LNCaP clone FGC (cell line): Measurements from ENCODE around the gene BET1L.

Source experiments
- DNase-seq: peaks from one replicate; pipeline ENCODE4 v3.0.0-alpha.2; 2011; ENCODE audit warnings: low read depth
- H3K4me3 ChIP-seq: 2 replicates; pipeline ENCODE4 v1.5.1; 2011; ENCODE audit warnings: mild to moderate bottlenecking, low read depth, low read length, control low read depth
- TF ChIP-seq, protein P1 (sequence below): IDR thresholded peaks from 2 replicates; pipeline ENCODE4 v1.5.1; 2012; ENCODE audit warnings: mild to moderate bottlenecking; ENCODE audit not compliant: control insufficient read depth, insufficient read depth; ENCODE audit errors: extremely low read depth

Gene BET1L

DNA sequence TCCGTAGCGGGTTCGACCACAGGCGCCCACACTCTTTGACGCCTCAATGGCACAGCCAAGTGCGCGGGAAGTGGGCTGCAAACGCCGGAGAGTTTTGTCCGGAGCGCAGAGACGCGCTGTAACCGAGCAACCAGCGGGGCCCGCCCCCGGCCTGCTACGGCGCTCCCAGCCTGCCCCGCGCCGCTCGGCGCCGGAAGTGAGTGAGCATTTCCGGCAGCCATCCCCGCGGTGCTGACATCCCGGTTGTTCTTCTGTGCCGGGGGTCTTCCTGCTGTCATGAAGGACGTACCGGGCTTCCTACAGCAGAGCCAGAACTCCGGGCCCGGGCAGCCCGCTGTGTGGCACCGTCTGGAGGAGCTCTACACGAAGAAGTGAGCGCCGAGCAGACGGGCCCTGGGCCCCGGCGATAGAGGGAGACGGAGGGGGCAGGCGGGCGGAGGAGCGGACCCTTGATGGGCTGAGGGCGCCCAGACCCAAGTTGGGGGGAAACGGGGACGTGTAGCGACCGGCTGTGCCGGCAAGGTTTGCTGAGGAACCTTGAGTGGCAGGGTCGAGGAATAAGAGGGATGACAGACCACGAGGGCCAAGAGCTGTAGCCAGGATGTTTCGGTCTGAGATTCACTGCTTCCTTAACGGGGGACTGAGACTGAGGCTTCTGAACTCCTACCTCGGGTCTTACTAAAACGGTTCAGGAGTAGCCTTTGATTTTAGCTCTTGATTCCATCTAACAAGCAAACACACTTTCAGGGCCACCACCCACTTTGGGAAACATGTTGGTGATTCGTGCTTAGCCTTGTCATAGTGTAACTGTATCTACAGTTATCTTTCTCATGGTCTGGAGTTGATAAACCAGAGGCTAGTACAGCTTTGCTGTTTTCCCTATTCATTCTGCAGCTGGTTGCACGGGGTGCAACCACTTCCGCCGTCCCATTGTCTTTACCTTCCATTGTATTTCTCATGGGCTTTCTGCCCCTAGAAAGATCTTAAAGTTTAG lies 29.9 kb upstream of the BET1L start, which contains the start of gene PSMD13:
PSMD13 (plus strand) TSS at position 203 of the 994 bp plus-strand sequence; CDS start at position 277, 74 bp downstream.
- DNase-seq, result peak; percentile 48
- TF ChIP-seq, protein P1, sequence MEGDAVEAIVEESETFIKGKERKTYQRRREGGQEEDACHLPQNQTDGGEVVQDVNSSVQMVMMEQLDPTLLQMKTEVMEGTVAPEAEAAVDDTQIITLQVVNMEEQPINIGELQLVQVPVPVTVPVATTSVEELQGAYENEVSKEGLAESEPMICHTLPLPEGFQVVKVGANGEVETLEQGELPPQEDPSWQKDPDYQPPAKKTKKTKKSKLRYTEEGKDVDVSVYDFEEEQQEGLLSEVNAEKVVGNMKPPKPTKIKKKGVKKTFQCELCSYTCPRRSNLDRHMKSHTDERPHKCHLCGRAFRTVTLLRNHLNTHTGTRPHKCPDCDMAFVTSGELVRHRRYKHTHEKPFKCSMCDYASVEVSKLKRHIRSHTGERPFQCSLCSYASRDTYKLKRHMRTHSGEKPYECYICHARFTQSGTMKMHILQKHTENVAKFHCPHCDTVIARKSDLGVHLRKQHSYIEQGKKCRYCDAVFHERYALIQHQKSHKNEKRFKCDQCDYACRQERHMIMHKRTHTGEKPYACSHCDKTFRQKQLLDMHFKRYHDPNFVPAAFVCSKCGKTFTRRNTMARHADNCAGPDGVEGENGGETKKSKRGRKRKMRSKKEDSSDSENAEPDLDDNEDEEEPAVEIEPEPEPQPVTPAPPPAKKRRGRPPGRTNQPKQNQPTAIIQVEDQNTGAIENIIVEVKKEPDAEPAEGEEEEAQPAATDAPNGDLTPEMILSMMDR, result no peak

DNA sequence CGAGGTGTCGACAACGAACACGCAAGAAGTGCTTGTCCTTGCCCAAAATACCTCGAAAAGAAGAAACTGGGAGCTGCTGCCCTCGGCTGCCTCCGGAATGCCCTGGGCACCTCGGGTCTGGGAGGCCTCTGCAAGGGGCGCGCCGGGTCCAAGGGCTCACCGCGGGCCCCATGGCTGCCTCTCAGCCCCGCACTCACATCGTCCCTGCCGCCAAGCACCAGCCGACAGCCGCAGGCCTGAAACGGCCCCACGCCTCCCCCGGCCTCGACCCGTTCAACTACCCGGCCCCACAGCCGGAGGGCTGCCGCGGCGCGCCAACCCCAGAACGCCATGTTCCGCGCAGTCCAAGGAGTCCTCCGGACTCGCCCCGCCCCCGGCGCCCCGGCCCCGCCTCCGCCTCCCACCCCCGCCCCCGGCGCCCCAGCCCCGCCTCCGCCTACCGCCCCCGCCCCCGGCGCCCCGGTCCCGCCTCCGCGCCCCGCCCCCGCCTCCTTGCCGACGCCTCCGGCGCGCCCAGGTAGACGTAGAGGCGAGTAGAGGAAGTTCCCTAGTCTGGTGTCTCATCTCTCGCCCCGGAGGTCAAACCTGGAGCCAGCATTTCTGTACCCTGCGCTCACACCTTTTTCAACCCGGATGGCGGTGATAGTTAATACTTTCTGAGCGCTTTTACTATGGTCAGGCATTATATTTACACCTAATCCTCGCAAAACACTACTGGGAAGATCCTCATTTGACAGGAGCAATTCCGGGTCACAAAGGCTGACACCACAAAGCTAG lies 29.0 kb upstream of the BET1L start, which contains the start of gene SIRT3:
SIRT3 (minus strand) TSS at position 346 of the 777 bp plus-strand sequence; CDS start at position 332, 14 bp downstream.
- DNase-seq, result peak; percentile 47
- H3K4me3 ChIP-seq, result peak within 1 kb of the TSS; percentile 100
- TF ChIP-seq, protein P1, result no peak

More for the DNA sequence above, 29.9 kb upstream of the BET1L start, which contains the start of gene PSMD13:
- H3K4me3 ChIP-seq, result peak within 1 kb of the TSS; percentile 100

DNA sequence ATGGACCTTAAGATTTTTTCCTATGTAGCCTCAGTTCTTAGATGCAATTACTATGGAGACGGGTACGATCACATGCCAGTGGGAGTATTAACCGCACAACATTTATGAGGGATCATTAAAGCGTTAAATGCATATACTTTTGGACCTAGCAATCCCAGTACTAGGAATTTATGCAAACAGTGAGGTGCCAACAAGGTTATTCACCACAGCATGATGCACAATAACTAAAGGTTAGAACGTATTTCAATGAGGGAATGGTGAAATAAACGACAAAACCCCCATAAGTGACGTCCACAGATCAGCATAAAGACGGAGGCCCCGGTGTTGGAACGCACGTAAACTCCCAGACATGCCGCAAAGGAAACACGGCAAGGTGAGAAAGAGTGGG lies 28.4 kb upstream of the BET1L start:
- H3K4me3 ChIP-seq, result peak overlapping the region; percentile 85
- no peak for DNase-seq
- TF ChIP-seq, protein P1, result no peak

DNA sequence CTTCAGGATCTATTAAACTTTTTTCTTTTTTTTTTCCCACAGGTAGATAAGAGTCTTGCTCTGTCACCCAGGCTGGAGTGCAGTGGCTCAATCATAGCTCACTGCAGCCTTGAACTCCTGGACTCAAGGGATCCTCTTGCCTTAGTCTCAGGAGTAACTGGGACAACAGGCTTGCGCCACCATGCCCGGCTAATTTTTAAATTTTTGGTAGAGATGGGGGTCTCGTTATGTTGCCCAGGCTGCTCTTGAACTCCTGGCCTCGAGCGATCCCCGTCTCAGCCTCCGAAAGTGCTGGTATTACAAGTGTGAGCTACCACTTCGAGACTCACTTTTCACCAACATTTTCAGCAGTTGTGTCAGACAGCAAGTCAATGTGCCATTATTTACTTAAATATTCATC lies 28.0 kb upstream of the BET1L start:
- no peak for DNase-seq
- TF ChIP-seq, protein P1, result no peak
- peak overlapping the region; percentile 85 for H3K4me3 ChIP-seq

DNA sequence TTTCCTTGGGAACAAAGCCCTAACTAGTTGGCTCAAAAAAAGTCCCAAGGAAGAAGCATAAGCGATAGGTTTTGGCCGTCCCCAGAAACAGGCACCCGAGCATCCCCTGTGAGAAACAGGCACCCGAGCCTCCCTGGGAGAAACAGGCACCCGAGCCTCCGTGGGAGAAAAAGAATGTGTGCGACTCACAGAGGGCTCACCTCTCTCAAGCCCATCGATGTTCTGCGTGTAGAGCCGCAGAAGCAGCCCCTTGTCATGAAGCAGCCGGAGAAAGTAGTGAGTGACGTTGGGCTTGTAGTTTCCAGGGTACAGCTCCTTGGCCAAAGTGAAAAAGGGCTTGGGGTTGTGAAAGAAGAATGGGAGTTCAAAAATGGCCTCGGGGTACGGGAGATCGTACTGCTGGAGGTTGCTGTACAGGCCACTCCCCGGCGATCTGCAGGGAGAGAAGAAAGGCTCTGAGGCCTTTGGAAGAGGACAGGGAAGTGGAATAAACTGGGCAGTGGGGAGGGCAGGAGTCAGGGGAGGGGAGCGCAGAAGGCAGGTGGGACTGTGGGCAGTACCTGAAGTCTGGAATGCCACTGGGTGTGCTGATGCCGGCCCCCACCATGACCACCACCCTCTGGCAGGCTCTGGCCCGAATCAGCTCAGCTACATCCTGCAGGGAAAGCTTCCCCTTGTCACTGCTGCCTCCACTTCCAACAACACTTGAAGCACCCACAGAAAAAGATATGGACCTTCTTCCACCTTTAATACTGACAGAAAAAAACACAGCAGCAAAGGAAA lies 25.8 kb upstream of the BET1L start:
- TF ChIP-seq, protein P1, result no peak
- no peak for DNase-seq
- H3K4me3 ChIP-seq, result no peak overlapping the region

DNA sequence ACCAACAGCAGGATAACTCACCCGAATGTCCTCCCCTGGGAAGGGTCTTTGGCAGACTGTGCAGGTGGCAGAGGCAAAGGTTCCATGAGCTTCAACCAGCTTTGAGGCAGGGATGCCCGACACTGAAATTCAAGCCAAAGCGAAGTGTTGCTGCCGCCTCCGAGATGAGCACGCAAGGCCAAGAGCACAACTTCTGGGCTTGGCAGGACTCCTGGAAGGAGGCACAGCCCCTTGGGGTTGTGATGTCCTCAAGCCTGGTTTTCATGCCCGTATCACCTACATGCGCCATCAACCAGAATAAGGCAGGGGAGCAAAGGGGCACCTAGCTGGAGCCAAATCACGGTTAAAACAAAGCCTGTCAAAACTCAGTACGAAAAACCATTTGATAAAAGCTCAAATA lies 23.2 kb upstream of the BET1L start:
- TF ChIP-seq, protein P1, result no peak
- no peak for DNase-seq

More for the DNA sequence above, 23.2 kb upstream of the BET1L start:
- no peak overlapping the region for H3K4me3 ChIP-seq
